Measurements from ENCODE around the gene ABHD15. TPM values are rescaled to one million over a fixed set of nuclear protein-coding genes. Genes with fewer than 3 reads are reported as not detected.
A peak's percentile ranks its signal among the peaks of the same experiment; 100 is the strongest.
"Not testable (repeated sequence)": the region's sequence is repeated elsewhere in the genome, so short reads cannot be mapped to it uniquely, and the experiment has no call there.

ABHD15 gene
- total RNA-seq, 3 donors from 2014 or later = 12.9 to 19.5 (median 13.6) TPM

DNA sequence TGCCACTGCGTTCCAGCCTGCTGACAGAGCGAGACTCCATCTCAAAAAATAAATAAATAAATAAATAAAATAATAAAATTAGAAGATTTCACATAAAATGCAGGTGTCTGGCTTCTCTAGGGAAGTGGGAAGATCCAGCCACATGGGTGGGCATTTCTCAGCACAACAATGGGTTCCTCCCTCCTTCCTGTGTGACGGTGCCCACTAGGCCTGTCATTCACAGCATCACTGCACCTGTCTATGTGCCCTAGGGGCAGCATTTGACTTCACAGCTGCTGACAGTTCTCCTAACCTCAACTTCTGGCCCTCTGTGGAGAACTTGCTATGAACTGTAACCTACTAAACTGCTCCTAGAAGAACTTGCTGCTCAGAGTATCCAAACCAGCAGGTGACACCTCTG lies 3.0 kb downstream of the ABHD15 start:
- Histone ChIP-seq H3K4me1 (ENCODE audit: low read depth) (peaks cover 14% of the 10 kb centered on the region), H3K36me3 (ENCODE audit: low read depth) (no peaks in the 10 kb centered on the region), H3K9me3 (no peaks in the 10 kb centered on the region), H3K4me3 (no peak overlapping the region)
- no peak for ATAC-seq
- intact Hi-C loops (cut with DNase I, micrococcal nuclease) = no loop called here
- no peak for TF ChIP-seq CTCF (IDR thresholded peaks at IDR 0.05)
- DNase-seq = no peak

GRCh38 chr17:29562615-29563014 lies 4.2 kb downstream of the ABHD15 start:
- DNase-seq = no peak
- ATAC-seq = no peak
- no peaks in the 10 kb centered on the region for H3K36me3 ChIP-seq (ENCODE audit: low read depth)
- no peak overlapping the region for H3K4me3 ChIP-seq
- H3K4me1 ChIP-seq (ENCODE audit: low read depth) = peaks cover 13% of the 10 kb centered on the region
- no peaks in the 10 kb centered on the region for H3K9me3 ChIP-seq
- intact Hi-C loops (cut with DNase I, micrococcal nuclease) = no loop called here
- TF ChIP-seq CTCF (IDR thresholded peaks at IDR 0.05) = no peak

GRCh38 chr17:29561554-29562517 lies 5.0 kb downstream of the ABHD15 start:
- DNase-seq (peak in 2 of 3 donors; percentile 51 to 64), ATAC-seq (no peak)
- Histone ChIP-seq H3K36me3 (ENCODE audit: low read depth) (no peaks in the 10 kb centered on the region), H3K4me1 (ENCODE audit: low read depth) (peaks cover 13% of the 10 kb centered on the region), H3K9me3 (no peaks in the 10 kb centered on the region), H3K4me3 (no peak overlapping the region)
- intact Hi-C loops (cut with DNase I, micrococcal nuclease) = no loop called here
- TF ChIP-seq CTCF (IDR thresholded peaks at IDR 0.05) = no peak

DNA sequence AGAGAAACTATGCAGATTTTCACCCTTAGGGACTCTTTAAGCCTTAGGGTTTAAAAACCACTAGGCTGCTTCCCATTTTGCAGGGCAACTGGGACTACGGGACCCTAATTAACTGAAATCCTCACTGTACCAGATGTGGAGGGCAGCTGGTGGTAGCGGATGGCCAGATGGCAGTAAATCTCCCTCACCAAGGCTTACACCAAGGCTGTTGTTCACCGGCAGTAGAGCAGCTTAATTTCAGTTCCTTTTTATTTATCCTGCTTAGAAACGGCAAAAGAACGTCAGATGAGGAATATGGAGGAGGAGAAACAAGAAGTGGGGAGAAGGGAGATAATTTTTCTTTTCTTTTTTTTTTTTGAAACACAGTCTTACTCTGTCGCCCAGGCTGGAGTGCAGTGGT lies 6.5 kb downstream of the ABHD15 start:
- Histone ChIP-seq H3K4me3 (no peak overlapping the region), H3K9me3 (no peaks in the 10 kb centered on the region), H3K36me3 (ENCODE audit: low read depth) (no peaks in the 10 kb centered on the region), H3K4me1 (ENCODE audit: low read depth) (peaks cover 14% of the 10 kb centered on the region)
- TF ChIP-seq CTCF (IDR thresholded peaks at IDR 0.05) = no peak
- intact Hi-C loops (cut with DNase I, micrococcal nuclease) = no loop called here
- no peak for DNase-seq
- ATAC-seq = peak; percentile 22

DNA sequence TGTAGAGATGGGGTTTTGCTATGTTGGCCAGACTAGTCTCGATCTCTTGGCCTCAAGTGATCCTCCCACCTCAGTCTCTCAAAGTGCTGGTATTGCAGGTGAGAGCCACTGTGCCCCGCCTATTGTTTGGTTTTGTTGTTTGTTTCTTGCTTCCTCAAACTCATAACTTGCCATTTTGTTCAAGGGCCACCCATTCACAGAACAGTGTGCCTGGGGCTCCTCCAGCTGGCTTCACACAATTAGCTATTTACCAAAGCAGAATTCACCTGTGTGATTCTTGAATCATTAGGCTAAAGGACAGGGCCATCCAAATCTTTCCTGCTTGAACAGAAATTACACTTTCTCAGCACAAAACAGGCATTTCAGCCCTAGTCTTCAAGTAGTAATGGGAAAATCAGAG lies 7.2 kb downstream of the ABHD15 start:
- H3K9me3 ChIP-seq = no peaks in the 10 kb centered on the region
- H3K36me3 ChIP-seq (ENCODE audit: low read depth) = no peaks in the 10 kb centered on the region
- ATAC-seq (peak; percentile 35), DNase-seq (no peak)
- H3K4me3 ChIP-seq = no peak overlapping the region
- no peak for TF ChIP-seq CTCF (IDR thresholded peaks at IDR 0.05)
- intact Hi-C loops (cut with DNase I, micrococcal nuclease) = no loop called here
- H3K4me1 ChIP-seq (ENCODE audit: low read depth) = peaks cover 7% of the 10 kb centered on the region

DNA sequence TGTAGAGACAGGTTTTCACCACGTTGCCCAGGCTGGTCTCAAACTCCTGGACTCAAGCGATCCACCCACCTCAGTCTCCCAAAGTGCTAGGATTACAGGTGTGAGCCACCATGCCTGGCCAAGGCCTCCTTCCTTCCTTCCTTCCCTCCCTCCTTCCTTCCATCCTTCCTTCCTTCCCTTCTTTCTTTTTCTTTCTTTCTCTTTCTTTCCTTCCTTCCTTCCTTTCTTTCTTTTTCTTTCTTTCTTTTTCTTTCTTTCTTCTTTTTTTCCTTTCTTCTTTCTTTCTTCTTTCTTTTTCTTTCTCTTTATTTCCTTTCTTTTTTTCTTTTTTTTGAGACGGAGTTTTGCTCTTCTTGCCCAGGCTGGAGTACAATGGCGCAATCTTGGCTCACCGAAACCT lies 8.7 kb downstream of the ABHD15 start:
- H3K9me3 ChIP-seq; ATAC-seq; H3K4me3 ChIP-seq; H3K4me1 ChIP-seq (ENCODE audit: low read depth); H3K36me3 ChIP-seq (ENCODE audit: low read depth); intact Hi-C loops (cut with DNase I, micrococcal nuclease); DNase-seq: not testable (repeated sequence)
